ENCODE results near the gene CDKL1.

CDKL1 gene

GRCh38 chr14:50354527-50354926 is 42.2 kb downstream of the CDKL1 start:
- Histone ChIP-seq H3K56ac (ENCODE audit: low read length) (no peak overlapping the region), H3K27me3 (ENCODE audit: insufficient read depth, low read length, poor library complexity) (no peaks in the 10 kb centered on the region), H4K8ac (ENCODE audit: low read depth, low read length) (no peak overlapping the region), H3K23ac (ENCODE audit: low read length) (no peak overlapping the region), H2BK120ac (ENCODE audit: low read depth, low read length) (no peak overlapping the region), H3K4me3 (ENCODE audit: low read length) (no peak overlapping the region), H3K9ac (ENCODE audit: low read length) (no peak overlapping the region), H4K5ac (ENCODE audit: low read length) (no peak overlapping the region), H3K4ac (ENCODE audit: low read depth, low read length) (no peak overlapping the region), H3K79me1 (ENCODE audit: low read length) (no peaks in the 10 kb centered on the region), H3K79me2 (ENCODE audit: control insufficient read depth, insufficient read depth, low read length) (no peaks in the 10 kb centered on the region), H2BK5ac (ENCODE audit: low read length) (no peak overlapping the region), H3K4me1 (ENCODE audit: control insufficient read depth, low read depth, low read length) (no peaks in the 10 kb centered on the region), H3K4me2 (ENCODE audit: low read length) (no peak overlapping the region), H2AK5ac (ENCODE audit: low read length) (no peak overlapping the region), H3K27ac (ENCODE audit: low read depth, low read length) (no peak overlapping the region), H3K18ac (ENCODE audit: low read length) (no peak overlapping the region), H2BK15ac (replicated peaks; ENCODE audit: low read depth) (no peak overlapping the region), H3K36me3 (ENCODE audit: control insufficient read depth, insufficient read depth, low read length) (no peaks in the 10 kb centered on the region)
- no peak for DNase-seq
- whole genome bisulfite sequencing (ENCODE audit: extremely low coverage, insufficient coverage, low lambda C conversion rate): no CpG with 5 or more reads among the region's 1 CpG

- no peak overlapping the region for H3K9ac ChIP-seq (ENCODE audit: low read length)
- no peak overlapping the region for H2AK5ac ChIP-seq (ENCODE audit: low read length)
- no peak overlapping the region for H4K5ac ChIP-seq (ENCODE audit: low read length)
- no peaks in the 10 kb centered on the region for H3K79me2 ChIP-seq (ENCODE audit: control insufficient read depth, insufficient read depth, low read length)
- no peak overlapping the region for H3K18ac ChIP-seq (ENCODE audit: low read length)
- H4K8ac ChIP-seq (ENCODE audit: low read depth, low read length): no peak overlapping the region
- DNase-seq: no peak
- no peak overlapping the region for H2BK120ac ChIP-seq (ENCODE audit: low read depth, low read length)
- H3K36me3 ChIP-seq (ENCODE audit: control insufficient read depth, insufficient read depth, low read length): no peaks in the 10 kb centered on the region
- no peaks in the 10 kb centered on the region for H3K79me1 ChIP-seq (ENCODE audit: low read length)
- no CpG with 5 or more reads among the region's 4 CpGs for WGBS (ENCODE audit: extremely low coverage, insufficient coverage, low lambda C conversion rate)
- no peak overlapping the region for H2BK5ac ChIP-seq (ENCODE audit: low read length)
- H3K4me2 ChIP-seq (ENCODE audit: low read length): no peak overlapping the region
- no peak overlapping the region for H3K27ac ChIP-seq (ENCODE audit: low read depth, low read length)
- no peak overlapping the region for H3K4ac ChIP-seq (ENCODE audit: low read depth, low read length)
- H2BK15ac ChIP-seq (replicated peaks; ENCODE audit: low read depth): no peak overlapping the region
- H3K4me3 ChIP-seq (ENCODE audit: low read length): no peak overlapping the region
- H3K23ac ChIP-seq (ENCODE audit: low read length): no peak overlapping the region
- no peak overlapping the region for H3K56ac ChIP-seq (ENCODE audit: low read length)
- no peaks in the 10 kb centered on the region for H3K4me1 ChIP-seq (ENCODE audit: control insufficient read depth, low read depth, low read length)
- H3K27me3 ChIP-seq (ENCODE audit: insufficient read depth, low read length, poor library complexity): no peaks in the 10 kb centered on the region
Measured at GRCh38 chr14:50353126-50353525, 43.6 kb downstream of the CDKL1 start.

- H3K79me2 ChIP-seq (ENCODE audit: control insufficient read depth, insufficient read depth, low read length): no peaks in the 10 kb centered on the region
- no peaks in the 10 kb centered on the region for H3K4me1 ChIP-seq (ENCODE audit: control insufficient read depth, low read depth, low read length)
- H3K56ac ChIP-seq (ENCODE audit: low read length): no peak overlapping the region
- no peak overlapping the region for H3K18ac ChIP-seq (ENCODE audit: low read length)
- no peaks in the 10 kb centered on the region for H3K27me3 ChIP-seq (ENCODE audit: insufficient read depth, low read length, poor library complexity)
- H3K9ac ChIP-seq (ENCODE audit: low read length): no peak overlapping the region
- DNase-seq: no peak
- no peak overlapping the region for H3K23ac ChIP-seq (ENCODE audit: low read length)
- H2BK15ac ChIP-seq (replicated peaks; ENCODE audit: low read depth): no peak overlapping the region
- H3K79me1 ChIP-seq (ENCODE audit: low read length): no peaks in the 10 kb centered on the region
- no peak overlapping the region for H2BK120ac ChIP-seq (ENCODE audit: low read depth, low read length)
- no peak overlapping the region for H4K8ac ChIP-seq (ENCODE audit: low read depth, low read length)
- H3K36me3 ChIP-seq (ENCODE audit: control insufficient read depth, insufficient read depth, low read length): no peaks in the 10 kb centered on the region
- H3K27ac ChIP-seq (ENCODE audit: low read depth, low read length): no peak overlapping the region
- H4K5ac ChIP-seq (ENCODE audit: low read length): no peak overlapping the region
- no peak overlapping the region for H3K4me2 ChIP-seq (ENCODE audit: low read length)
- no peak overlapping the region for H2AK5ac ChIP-seq (ENCODE audit: low read length)
- H2BK5ac ChIP-seq (ENCODE audit: low read length): no peak overlapping the region
- no CpG with 5 or more reads among the region's 4 CpGs for WGBS (ENCODE audit: extremely low coverage, insufficient coverage, low lambda C conversion rate)
- no peak overlapping the region for H3K4ac ChIP-seq (ENCODE audit: low read depth, low read length)
- H3K4me3 ChIP-seq (ENCODE audit: low read length): no peak overlapping the region
Measured at GRCh38 chr14:50352584-50352983, 44.1 kb downstream of the CDKL1 start.

- H3K23ac ChIP-seq (ENCODE audit: low read length): no peak overlapping the region
- no peaks in the 10 kb centered on the region for H3K79me2 ChIP-seq (ENCODE audit: control insufficient read depth, insufficient read depth, low read length)
- no peak overlapping the region for H4K5ac ChIP-seq (ENCODE audit: low read length)
- H3K79me1 ChIP-seq (ENCODE audit: low read length): no peaks in the 10 kb centered on the region
- no peak overlapping the region for H3K4me3 ChIP-seq (ENCODE audit: low read length)
- no peak overlapping the region for H4K8ac ChIP-seq (ENCODE audit: low read depth, low read length)
- WGBS (ENCODE audit: extremely low coverage, insufficient coverage, low lambda C conversion rate): no CpG with 5 or more reads among the region's 2 CpGs
- no peak overlapping the region for H3K18ac ChIP-seq (ENCODE audit: low read length)
- H2BK15ac ChIP-seq (replicated peaks; ENCODE audit: low read depth): no peak overlapping the region
- no peak overlapping the region for H3K9ac ChIP-seq (ENCODE audit: low read length)
- no peaks in the 10 kb centered on the region for H3K27me3 ChIP-seq (ENCODE audit: insufficient read depth, low read length, poor library complexity)
- H3K27ac ChIP-seq (ENCODE audit: low read depth, low read length): no peak overlapping the region
- H2BK120ac ChIP-seq (ENCODE audit: low read depth, low read length): no peak overlapping the region
- no peak overlapping the region for H3K56ac ChIP-seq (ENCODE audit: low read length)
- H3K4me1 ChIP-seq (ENCODE audit: control insufficient read depth, low read depth, low read length): no peaks in the 10 kb centered on the region
- no peaks in the 10 kb centered on the region for H3K36me3 ChIP-seq (ENCODE audit: control insufficient read depth, insufficient read depth, low read length)
- DNase-seq: no peak
- H3K4me2 ChIP-seq (ENCODE audit: low read length): no peak overlapping the region
- H2AK5ac ChIP-seq (ENCODE audit: low read length): no peak overlapping the region
- no peak overlapping the region for H2BK5ac ChIP-seq (ENCODE audit: low read length)
- no peak overlapping the region for H3K4ac ChIP-seq (ENCODE audit: low read depth, low read length)
Measured at GRCh38 chr14:50350975-50351374, 45.7 kb downstream of the CDKL1 start.

- Histone ChIP-seq H3K56ac (ENCODE audit: low read length) (no peak overlapping the region), H2AK5ac (ENCODE audit: low read length) (no peak overlapping the region), H3K4me3 (ENCODE audit: low read length) (no peak overlapping the region), H3K9ac (ENCODE audit: low read length) (no peak overlapping the region), H3K23ac (ENCODE audit: low read length) (no peak overlapping the region), H2BK15ac (replicated peaks; ENCODE audit: low read depth) (no peak overlapping the region), H3K79me2 (ENCODE audit: control insufficient read depth, insufficient read depth, low read length) (no peaks in the 10 kb centered on the region), H3K4me1 (ENCODE audit: control insufficient read depth, low read depth, low read length) (no peaks in the 10 kb centered on the region), H3K79me1 (ENCODE audit: low read length) (no peaks in the 10 kb centered on the region), H2BK5ac (ENCODE audit: low read length) (no peak overlapping the region), H4K5ac (ENCODE audit: low read length) (no peak overlapping the region), H3K18ac (ENCODE audit: low read length) (no peak overlapping the region), H2BK120ac (ENCODE audit: low read depth, low read length) (no peak overlapping the region), H3K27me3 (ENCODE audit: insufficient read depth, low read length, poor library complexity) (no peaks in the 10 kb centered on the region), H3K27ac (ENCODE audit: low read depth, low read length) (no peak overlapping the region), H3K36me3 (ENCODE audit: control insufficient read depth, insufficient read depth, low read length) (no peaks in the 10 kb centered on the region), H3K4me2 (ENCODE audit: low read length) (no peak overlapping the region), H4K8ac (ENCODE audit: low read depth, low read length) (no peak overlapping the region), H3K4ac (ENCODE audit: low read depth, low read length) (no peak overlapping the region)
- no peak for DNase-seq
Measured at GRCh38 chr14:50348933-50349332, 47.7 kb downstream of the CDKL1 start.

- H3K9ac ChIP-seq (ENCODE audit: low read length): no peak overlapping the region
- H3K18ac ChIP-seq (ENCODE audit: low read length): no peak overlapping the region
- no peaks in the 10 kb centered on the region for H3K79me2 ChIP-seq (ENCODE audit: control insufficient read depth, insufficient read depth, low read length)
- H2AK5ac ChIP-seq (ENCODE audit: low read length): no peak overlapping the region
- H2BK120ac ChIP-seq (ENCODE audit: low read depth, low read length): no peak overlapping the region
- no peaks in the 10 kb centered on the region for H3K4me1 ChIP-seq (ENCODE audit: control insufficient read depth, low read depth, low read length)
- no peak overlapping the region for H3K23ac ChIP-seq (ENCODE audit: low read length)
- H3K4me2 ChIP-seq (ENCODE audit: low read length): no peak overlapping the region
- no peaks in the 10 kb centered on the region for H3K36me3 ChIP-seq (ENCODE audit: control insufficient read depth, insufficient read depth, low read length)
- WGBS (ENCODE audit: extremely low coverage, insufficient coverage, low lambda C conversion rate): no CpG with 5 or more reads among the region's 1 CpG
- H3K27ac ChIP-seq (ENCODE audit: low read depth, low read length): no peak overlapping the region
- H3K79me1 ChIP-seq (ENCODE audit: low read length): no peaks in the 10 kb centered on the region
- H3K4ac ChIP-seq (ENCODE audit: low read depth, low read length): no peak overlapping the region
- H4K5ac ChIP-seq (ENCODE audit: low read length): no peak overlapping the region
- H2BK15ac ChIP-seq (replicated peaks; ENCODE audit: low read depth): no peak overlapping the region
- DNase-seq: no peak
- no peak overlapping the region for H3K4me3 ChIP-seq (ENCODE audit: low read length)
- no peaks in the 10 kb centered on the region for H3K27me3 ChIP-seq (ENCODE audit: insufficient read depth, low read length, poor library complexity)
- no peak overlapping the region for H2BK5ac ChIP-seq (ENCODE audit: low read length)
- no peak overlapping the region for H4K8ac ChIP-seq (ENCODE audit: low read depth, low read length)
- no peak overlapping the region for H3K56ac ChIP-seq (ENCODE audit: low read length)
Measured at GRCh38 chr14:50347521-50347920, 49.2 kb downstream of the CDKL1 start.
